ENCODE results near the gene C10orf62. TPM values are rescaled to one million over a fixed set of nuclear protein-coding genes. Genes with fewer than 3 reads are reported as not detected.
A peak's percentile ranks its signal among the peaks of the same experiment; 100 is the strongest.

Gene C10orf62
- total RNA-seq, 1 donor from 2014 or later: not detected

DNA sequence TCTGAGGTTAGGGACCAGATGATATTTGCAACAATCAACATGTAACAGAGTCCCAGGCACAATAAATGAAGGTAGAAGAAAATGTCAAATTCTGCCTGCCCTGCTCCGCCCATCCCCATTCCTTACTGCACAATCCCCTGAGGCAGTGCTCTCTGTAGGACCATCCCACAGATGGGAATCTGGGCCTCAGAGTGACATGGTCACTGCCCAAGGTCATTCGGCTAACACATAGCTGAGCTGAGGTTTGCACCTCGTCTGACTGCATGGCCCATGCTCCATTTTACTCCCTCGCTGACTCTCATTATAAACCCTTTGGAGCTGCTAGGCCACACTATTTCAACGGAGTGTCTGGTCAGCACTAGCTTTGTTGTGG is 4.1 kb upstream of the C10orf62 start:
- TF ChIP-seq, protein P1, sequence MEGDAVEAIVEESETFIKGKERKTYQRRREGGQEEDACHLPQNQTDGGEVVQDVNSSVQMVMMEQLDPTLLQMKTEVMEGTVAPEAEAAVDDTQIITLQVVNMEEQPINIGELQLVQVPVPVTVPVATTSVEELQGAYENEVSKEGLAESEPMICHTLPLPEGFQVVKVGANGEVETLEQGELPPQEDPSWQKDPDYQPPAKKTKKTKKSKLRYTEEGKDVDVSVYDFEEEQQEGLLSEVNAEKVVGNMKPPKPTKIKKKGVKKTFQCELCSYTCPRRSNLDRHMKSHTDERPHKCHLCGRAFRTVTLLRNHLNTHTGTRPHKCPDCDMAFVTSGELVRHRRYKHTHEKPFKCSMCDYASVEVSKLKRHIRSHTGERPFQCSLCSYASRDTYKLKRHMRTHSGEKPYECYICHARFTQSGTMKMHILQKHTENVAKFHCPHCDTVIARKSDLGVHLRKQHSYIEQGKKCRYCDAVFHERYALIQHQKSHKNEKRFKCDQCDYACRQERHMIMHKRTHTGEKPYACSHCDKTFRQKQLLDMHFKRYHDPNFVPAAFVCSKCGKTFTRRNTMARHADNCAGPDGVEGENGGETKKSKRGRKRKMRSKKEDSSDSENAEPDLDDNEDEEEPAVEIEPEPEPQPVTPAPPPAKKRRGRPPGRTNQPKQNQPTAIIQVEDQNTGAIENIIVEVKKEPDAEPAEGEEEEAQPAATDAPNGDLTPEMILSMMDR (IDR thresholded peaks at IDR 0.05): no peak
- Mint-ChIP-seq H3K27me3 (ENCODE audit: low read depth) (no peaks in the 10 kb centered on the region), H3K9me3 (ENCODE audit: low read depth) (no peaks in the 10 kb centered on the region), H3K4me1 (ENCODE audit: low read depth) (peaks cover 6% of the 10 kb centered on the region), H3K36me3 (ENCODE audit: low read depth) (no peaks in the 10 kb centered on the region), H3K4me3 (ENCODE audit: unreplicated experiment) (no peak overlapping the region), H3K27ac (ENCODE audit: unreplicated experiment) (no peak overlapping the region)
- no peak for DNase-seq (ENCODE audit: low spot score)

DNA sequence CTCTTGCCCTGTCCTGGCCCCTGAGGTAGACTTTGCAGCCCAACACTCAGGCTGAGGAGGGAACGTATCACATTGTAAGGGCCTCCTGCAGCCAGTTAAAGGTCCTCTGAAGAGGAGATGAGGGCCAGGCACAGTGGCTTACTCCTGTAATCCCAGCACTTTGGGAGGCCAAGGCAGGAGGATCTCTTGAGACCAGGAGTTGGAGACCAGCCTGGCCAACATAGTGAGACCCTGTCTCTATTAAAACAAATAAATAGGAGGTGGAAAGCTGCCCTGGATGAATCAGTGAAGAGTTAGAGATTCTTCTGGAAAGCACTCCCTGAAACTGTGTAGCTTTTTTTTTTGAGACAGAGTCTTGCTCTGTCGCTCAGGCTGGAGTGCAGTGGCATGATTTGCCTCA is 2.3 kb upstream of the C10orf62 start:
- Mint-ChIP-seq H3K27ac (ENCODE audit: unreplicated experiment) (no peak overlapping the region), H3K4me1 (ENCODE audit: low read depth) (peaks cover 6% of the 10 kb centered on the region), H3K27me3 (ENCODE audit: low read depth) (no peaks in the 10 kb centered on the region), H3K9me3 (ENCODE audit: low read depth) (no peaks in the 10 kb centered on the region), H3K4me3 (ENCODE audit: unreplicated experiment) (no peak overlapping the region), H3K36me3 (ENCODE audit: low read depth) (no peaks in the 10 kb centered on the region)
- TF ChIP-seq, protein P1 (IDR thresholded peaks at IDR 0.05): no peak
- peak; percentile 10 for DNase-seq (ENCODE audit: low spot score)

DNA sequence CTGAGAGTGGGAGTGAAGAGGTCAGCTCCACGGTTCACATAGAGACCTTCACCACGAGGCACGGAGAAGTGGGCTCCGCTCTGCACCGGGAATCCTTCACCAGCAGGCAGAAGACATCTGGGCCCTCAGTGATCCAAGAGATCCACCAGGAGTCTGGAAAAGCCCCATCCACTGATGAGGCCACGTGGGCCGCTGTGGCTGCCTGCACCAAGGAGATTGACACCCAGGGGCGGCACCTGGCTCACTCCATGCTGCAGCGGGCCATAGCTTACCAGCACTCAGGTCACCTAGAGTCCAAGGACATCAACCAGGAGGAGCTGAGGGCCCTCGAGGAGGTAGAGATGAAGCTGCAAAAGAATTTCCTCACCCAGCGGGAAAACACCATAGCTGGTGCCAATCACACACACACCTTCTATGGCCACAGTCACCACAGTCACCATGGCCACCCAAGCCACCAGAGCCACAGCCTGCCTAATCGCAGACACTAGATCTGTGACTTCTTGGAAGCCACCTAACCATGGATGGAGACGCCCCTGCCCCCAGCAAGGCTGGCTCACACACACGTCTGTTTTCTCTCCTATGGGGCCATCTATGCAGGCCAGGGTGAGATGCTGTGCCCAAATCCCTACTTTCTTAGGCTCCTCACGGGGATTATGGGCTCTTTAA is 694 bp downstream of the C10orf62 start:
- peaks cover 22% of the 10 kb centered on the region for H3K4me1 Mint-ChIP-seq (ENCODE audit: low read depth)
- no peaks in the 10 kb centered on the region for H3K9me3 Mint-ChIP-seq (ENCODE audit: low read depth)
- no peak overlapping the region for H3K27ac Mint-ChIP-seq (ENCODE audit: unreplicated experiment)
- no peaks in the 10 kb centered on the region for H3K36me3 Mint-ChIP-seq (ENCODE audit: low read depth)
- DNase-seq (ENCODE audit: low spot score): no peak
- no peak overlapping the region for H3K4me3 Mint-ChIP-seq (ENCODE audit: unreplicated experiment)
- TF ChIP-seq, protein P1 (IDR thresholded peaks at IDR 0.05): no peak
- no peaks in the 10 kb centered on the region for H3K27me3 Mint-ChIP-seq (ENCODE audit: low read depth)

DNA sequence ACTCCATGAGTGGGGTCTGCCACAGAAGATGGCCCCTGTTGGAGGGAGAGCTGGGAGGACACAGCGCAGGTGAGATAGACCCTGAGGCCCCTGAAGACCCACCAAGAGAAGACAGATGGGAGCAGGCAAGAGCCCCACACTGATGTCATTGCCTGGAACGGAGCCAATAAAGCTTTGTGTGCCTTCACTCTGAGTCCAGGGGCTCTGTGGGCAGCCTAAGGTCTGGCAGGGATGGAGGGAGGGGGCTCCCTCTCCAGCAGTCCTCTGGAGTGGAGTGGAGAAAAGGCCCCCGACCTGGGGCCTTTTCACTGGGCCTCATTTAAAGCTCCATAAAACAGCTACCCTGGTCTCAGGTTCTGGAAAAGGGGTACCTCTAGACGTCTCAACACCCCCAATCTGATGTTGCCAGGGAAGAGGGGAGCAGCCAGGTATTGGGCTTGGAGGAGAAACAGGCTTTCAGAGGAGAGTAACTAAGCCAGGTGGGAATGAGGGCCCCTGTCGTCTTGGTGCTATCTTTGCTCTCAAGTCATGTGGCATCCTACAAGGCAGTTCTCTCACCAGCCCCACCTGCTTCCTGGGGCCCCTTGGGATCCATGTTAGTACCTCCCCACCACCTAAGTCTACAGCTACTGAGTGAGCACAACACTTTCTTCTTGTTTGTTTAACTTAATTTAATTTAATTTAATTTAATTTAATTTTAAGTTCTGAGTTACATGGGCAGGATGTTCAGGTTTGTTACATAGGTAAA is 1.4 kb downstream of the C10orf62 start:
- peaks cover 26% of the 10 kb centered on the region for H3K4me1 Mint-ChIP-seq (ENCODE audit: low read depth)
- H3K9me3 Mint-ChIP-seq (ENCODE audit: low read depth): no peaks in the 10 kb centered on the region
- no peaks in the 10 kb centered on the region for H3K36me3 Mint-ChIP-seq (ENCODE audit: low read depth)
- H3K27me3 Mint-ChIP-seq (ENCODE audit: low read depth): no peaks in the 10 kb centered on the region
- DNase-seq (ENCODE audit: low spot score): no peak
- H3K4me3 Mint-ChIP-seq (ENCODE audit: unreplicated experiment): no peak overlapping the region
- TF ChIP-seq, protein P1 (IDR thresholded peaks at IDR 0.05): no peak
- no peak overlapping the region for H3K27ac Mint-ChIP-seq (ENCODE audit: unreplicated experiment)

DNA sequence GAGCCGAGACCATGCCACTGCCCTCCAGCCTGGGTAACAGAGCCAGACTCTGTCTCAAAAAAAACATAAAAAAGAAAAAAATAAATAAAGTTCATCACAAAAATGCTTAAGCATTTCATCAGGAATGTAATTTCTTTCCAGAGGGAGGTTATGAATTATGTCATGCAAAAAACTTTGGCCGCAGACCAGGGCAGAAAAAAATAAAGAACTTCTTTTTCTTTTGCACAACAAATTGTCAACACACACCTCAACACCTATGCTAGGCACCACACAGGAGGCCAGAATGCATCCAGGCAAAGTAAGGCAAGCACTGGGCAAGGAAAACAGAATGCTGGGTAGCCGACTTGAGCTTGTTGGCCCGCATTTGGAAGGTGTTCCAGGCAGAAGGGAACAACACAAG is 3.9 kb downstream of the C10orf62 start:
- peak overlapping the region; percentile 86 for H3K27ac Mint-ChIP-seq (ENCODE audit: unreplicated experiment)
- DNase-seq (ENCODE audit: low spot score): no peak
- no peaks in the 10 kb centered on the region for H3K27me3 Mint-ChIP-seq (ENCODE audit: low read depth)

More for the DNA sequence above, 3.9 kb downstream of the C10orf62 start:
- H3K4me1 Mint-ChIP-seq (ENCODE audit: low read depth): peaks cover 49% of the 10 kb centered on the region
- TF ChIP-seq, protein P1 (IDR thresholded peaks at IDR 0.05): no peak
- no peaks in the 10 kb centered on the region for H3K9me3 Mint-ChIP-seq (ENCODE audit: low read depth)
- H3K36me3 Mint-ChIP-seq (ENCODE audit: low read depth): no peaks in the 10 kb centered on the region
- no peak overlapping the region for H3K4me3 Mint-ChIP-seq (ENCODE audit: unreplicated experiment)
